Measurements from ENCODE around the gene SULT4A1. TPM values are rescaled to one million over a fixed set of nuclear protein-coding genes. Genes with fewer than 3 reads are reported as not detected.
A peak's percentile ranks its signal among the peaks of the same experiment; 100 is the strongest.

SULT4A1 gene
- total and polyA plus RNA-seq, 2 experiments from 2014 or later = 4.7 to 5.2 TPM

DNA sequence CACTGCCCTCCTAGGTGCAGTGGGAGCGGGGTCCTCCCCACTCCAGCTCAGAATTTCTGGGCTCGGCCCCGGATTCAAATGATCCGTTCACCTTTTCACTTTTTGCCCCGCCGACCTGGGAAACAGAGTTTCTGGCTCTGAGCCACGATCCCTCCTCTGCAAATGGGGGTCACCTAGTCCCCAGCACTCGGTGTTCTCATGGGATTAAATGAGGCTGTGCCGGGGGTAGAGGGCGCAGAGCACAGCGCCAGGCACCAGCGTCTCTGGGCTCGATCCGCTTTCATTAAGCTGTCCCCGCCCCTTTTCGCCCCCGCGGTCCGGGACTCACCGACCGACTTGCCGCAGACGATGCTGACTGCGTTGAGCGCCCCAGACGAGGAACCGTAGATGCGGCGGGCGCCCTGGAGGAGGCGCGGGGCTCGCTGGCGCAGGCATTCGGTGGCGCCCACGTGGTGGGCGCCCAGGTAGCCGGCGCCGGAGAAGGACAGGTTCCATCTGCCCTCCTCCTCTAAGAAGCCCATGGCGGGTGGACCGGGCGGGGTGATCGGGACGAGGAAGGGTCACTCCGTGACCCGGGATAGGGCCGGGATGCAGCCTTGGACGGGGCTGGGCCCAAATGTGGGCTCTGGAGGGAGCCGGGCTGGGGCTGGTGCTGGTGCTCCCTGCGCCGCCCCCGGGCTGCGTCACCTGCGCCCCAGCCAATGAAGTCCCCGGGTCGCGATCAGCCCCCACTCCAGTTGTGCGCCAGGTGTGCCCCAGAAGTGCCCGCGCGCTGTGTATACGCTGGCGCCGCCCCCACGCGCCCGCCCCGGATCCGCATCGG lies 29.3 kb upstream of the SULT4A1 start, which contains the start of gene PNPLA5:
PNPLA5 (minus strand) TSS at position 654 of the 823 bp plus-strand sequence; CDS start at position 521, 133 bp downstream.
- H4K20me1 ChIP-seq (replicated peaks; ENCODE audit: insufficient read depth) = peaks cover 3% of the 10 kb centered on the region; the same call in 1 of the 2 replicates
- H3K27me3 Mint-ChIP-seq (ENCODE audit: insufficient read depth, low read depth, poor library complexity) = peaks cover 15% of the 10 kb centered on the region
- peak; percentile 82 for TF ChIP-seq CREB1 (CRISPR knock-in tag; IDR thresholded peaks at IDR 0.05; ENCODE audit: low read depth)
- TF ChIP-seq EZH2 (IDR thresholded peaks at IDR 0.05; ENCODE audit: low read depth, unreplicated experiment) = no peak
- peak; percentile 73 for TF ChIP-seq POLR2AphosphoS5 (IDR thresholded peaks at IDR 0.05; ENCODE audit: low read depth)
- TF ChIP-seq, protein P1, sequence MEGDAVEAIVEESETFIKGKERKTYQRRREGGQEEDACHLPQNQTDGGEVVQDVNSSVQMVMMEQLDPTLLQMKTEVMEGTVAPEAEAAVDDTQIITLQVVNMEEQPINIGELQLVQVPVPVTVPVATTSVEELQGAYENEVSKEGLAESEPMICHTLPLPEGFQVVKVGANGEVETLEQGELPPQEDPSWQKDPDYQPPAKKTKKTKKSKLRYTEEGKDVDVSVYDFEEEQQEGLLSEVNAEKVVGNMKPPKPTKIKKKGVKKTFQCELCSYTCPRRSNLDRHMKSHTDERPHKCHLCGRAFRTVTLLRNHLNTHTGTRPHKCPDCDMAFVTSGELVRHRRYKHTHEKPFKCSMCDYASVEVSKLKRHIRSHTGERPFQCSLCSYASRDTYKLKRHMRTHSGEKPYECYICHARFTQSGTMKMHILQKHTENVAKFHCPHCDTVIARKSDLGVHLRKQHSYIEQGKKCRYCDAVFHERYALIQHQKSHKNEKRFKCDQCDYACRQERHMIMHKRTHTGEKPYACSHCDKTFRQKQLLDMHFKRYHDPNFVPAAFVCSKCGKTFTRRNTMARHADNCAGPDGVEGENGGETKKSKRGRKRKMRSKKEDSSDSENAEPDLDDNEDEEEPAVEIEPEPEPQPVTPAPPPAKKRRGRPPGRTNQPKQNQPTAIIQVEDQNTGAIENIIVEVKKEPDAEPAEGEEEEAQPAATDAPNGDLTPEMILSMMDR (conservative IDR thresholded peaks at IDR 0.05; ENCODE audit: low read depth in 2 of 2) = 0 out of 4 replicates have a peak, but pooled peaks of 1 of the 2 experiments have one; percentile 18
- TF ChIP-seq, protein P2, sequence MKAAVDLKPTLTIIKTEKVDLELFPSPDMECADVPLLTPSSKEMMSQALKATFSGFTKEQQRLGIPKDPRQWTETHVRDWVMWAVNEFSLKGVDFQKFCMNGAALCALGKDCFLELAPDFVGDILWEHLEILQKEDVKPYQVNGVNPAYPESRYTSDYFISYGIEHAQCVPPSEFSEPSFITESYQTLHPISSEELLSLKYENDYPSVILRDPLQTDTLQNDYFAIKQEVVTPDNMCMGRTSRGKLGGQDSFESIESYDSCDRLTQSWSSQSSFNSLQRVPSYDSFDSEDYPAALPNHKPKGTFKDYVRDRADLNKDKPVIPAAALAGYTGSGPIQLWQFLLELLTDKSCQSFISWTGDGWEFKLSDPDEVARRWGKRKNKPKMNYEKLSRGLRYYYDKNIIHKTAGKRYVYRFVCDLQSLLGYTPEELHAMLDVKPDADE (IDR thresholded peaks at IDR 0.05) = 0 out of 2 replicates have a peak, but pooled peaks have one; percentile 25
- TF ChIP-seq, protein P3, sequence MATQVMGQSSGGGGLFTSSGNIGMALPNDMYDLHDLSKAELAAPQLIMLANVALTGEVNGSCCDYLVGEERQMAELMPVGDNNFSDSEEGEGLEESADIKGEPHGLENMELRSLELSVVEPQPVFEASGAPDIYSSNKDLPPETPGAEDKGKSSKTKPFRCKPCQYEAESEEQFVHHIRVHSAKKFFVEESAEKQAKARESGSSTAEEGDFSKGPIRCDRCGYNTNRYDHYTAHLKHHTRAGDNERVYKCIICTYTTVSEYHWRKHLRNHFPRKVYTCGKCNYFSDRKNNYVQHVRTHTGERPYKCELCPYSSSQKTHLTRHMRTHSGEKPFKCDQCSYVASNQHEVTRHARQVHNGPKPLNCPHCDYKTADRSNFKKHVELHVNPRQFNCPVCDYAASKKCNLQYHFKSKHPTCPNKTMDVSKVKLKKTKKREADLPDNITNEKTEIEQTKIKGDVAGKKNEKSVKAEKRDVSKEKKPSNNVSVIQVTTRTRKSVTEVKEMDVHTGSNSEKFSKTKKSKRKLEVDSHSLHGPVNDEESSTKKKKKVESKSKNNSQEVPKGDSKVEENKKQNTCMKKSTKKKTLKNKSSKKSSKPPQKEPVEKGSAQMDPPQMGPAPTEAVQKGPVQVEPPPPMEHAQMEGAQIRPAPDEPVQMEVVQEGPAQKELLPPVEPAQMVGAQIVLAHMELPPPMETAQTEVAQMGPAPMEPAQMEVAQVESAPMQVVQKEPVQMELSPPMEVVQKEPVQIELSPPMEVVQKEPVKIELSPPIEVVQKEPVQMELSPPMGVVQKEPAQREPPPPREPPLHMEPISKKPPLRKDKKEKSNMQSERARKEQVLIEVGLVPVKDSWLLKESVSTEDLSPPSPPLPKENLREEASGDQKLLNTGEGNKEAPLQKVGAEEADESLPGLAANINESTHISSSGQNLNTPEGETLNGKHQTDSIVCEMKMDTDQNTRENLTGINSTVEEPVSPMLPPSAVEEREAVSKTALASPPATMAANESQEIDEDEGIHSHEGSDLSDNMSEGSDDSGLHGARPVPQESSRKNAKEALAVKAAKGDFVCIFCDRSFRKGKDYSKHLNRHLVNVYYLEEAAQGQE (IDR thresholded peaks at IDR 0.05; ENCODE audit: unreplicated experiment) = peak; percentile 15
- TF ChIP-seq ZNF331 (CRISPR knock-in tag; IDR thresholded peaks at IDR 0.05; ENCODE audit: low read depth) = no peak
- H3K27ac ChIP-seq (ENCODE audit: low read depth) = peak within 1 kb of the TSS; percentile 74; the same call in 1 of the 2 replicates
- DNase-seq (ENCODE audit: low spot score) (peak; percentile 90), ATAC-seq (peak; percentile 88)
- H3K4me1 Mint-ChIP-seq = peaks cover 6% of the 10 kb centered on the region; the same call in 2 of the 3 replicates
- no peaks in the 10 kb centered on the region for H3K4me1 ChIP-seq (ENCODE audit: insufficient read depth)
- H3K4me3 ChIP-seq = peak within 1 kb of the TSS; percentile 89
- peak within 1 kb of the TSS; percentile 99 for H2AFZ ChIP-seq
- H3K4me3 Mint-ChIP-seq = peak within 1 kb of the TSS; percentile 82
- no peaks in the 10 kb centered on the region for H3K79me2 ChIP-seq (replicated peaks; ENCODE audit: insufficient read depth)
- H3K4me2 ChIP-seq = peak within 1 kb of the TSS; percentile 92
- no peaks in the 10 kb centered on the region; the same call in 1 of the 2 replicates for H3F3A ChIP-seq (replicated peaks; ENCODE audit: low read depth)
- H3K27ac Mint-ChIP-seq = no peak within 1 kb of the TSS; the same call in 1 of the 2 replicates
- H3K36me3 ChIP-seq (ENCODE audit: insufficient read depth) = no peaks in the 10 kb centered on the region; the same call in 1 of the 2 replicates
- H3K36me3 Mint-ChIP-seq (ENCODE audit: low read depth) = peaks cover 3% of the 10 kb centered on the region; the same call in 1 of the 3 replicates
- no peaks in the 10 kb centered on the region for H3K9me2 ChIP-seq (ENCODE audit: insufficient read depth)
- peaks cover 6% of the 10 kb centered on the region for H3K27me3 ChIP-seq (ENCODE audit: insufficient read depth)
- no peaks in the 10 kb centered on the region for H3K9me3 Mint-ChIP-seq

Data from GM23338 (cell line).